22Rv1 (cell line): Measurements from ENCODE around the gene MMP24OS.

Experiments used
- ZFX ChIP-seq: fragments of 450-650 bp; IDR thresholded peaks from 2 replicates; pipeline ENCODE4 v1.6.1; 2017; ENCODE audit warnings: antibody characterized with exemption, borderline replicate concordance
- TF ChIP-seq, protein P1 (sequence below): fragments of 450-650 bp; IDR thresholded peaks from 2 replicates; pipeline ENCODE4 v1.5.1; 2017; ENCODE audit warnings: mild to moderate bottlenecking

DNA sequence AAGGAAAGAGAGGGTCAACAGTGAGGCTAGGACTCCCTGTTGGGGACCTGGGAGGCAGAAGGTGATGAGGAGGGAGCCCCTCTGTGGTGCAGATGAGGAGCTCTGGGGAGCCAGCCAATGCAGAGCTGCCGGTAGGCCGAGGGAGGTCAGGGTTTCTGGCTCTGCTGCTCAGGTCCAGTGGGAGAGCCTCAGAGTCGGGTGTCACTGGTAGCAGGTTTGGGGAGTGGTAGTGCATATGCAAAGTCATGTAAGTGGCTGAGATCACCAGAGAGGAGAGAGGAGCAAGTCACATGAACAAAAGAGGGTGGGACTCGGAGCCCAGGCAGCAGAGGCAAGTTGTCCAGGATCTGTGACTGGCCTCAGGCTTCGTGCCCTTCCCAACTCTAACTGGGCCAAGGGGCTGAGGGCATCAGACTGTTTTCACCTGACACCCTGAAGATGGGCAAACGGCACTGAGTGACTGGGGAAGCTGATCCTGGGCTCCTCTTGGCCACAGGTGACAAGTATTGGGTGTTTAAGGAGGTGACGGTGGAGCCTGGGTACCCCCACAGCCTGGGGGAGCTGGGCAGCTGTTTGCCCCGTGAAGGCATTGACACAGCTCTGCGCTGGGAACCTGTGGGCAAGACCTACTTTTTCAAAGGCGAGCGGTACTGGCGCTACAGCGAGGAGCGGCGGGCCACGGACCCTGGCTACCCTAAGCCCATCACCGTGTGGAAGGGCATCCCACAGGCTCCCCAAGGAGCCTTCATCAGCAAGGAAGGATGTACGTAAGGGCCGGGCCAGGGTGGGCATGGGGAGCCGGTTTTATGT is 6.6 kb downstream of the MMP24OS start:
- TF ChIP-seq, protein P1, sequence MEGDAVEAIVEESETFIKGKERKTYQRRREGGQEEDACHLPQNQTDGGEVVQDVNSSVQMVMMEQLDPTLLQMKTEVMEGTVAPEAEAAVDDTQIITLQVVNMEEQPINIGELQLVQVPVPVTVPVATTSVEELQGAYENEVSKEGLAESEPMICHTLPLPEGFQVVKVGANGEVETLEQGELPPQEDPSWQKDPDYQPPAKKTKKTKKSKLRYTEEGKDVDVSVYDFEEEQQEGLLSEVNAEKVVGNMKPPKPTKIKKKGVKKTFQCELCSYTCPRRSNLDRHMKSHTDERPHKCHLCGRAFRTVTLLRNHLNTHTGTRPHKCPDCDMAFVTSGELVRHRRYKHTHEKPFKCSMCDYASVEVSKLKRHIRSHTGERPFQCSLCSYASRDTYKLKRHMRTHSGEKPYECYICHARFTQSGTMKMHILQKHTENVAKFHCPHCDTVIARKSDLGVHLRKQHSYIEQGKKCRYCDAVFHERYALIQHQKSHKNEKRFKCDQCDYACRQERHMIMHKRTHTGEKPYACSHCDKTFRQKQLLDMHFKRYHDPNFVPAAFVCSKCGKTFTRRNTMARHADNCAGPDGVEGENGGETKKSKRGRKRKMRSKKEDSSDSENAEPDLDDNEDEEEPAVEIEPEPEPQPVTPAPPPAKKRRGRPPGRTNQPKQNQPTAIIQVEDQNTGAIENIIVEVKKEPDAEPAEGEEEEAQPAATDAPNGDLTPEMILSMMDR: no peak
- TF ChIP-seq ZFX: no peak
